NCI-H1436 (cell line): Measurements from ENCODE around the gene PCDH9.
A peak's percentile ranks its signal among the peaks of the same experiment; 100 is the strongest.

Experiments
- DNase-seq: peaks from one replicate; lab custom pipeline; 2025; lab: John Stamatoyannopoulos, UW

PCDH9 gene

GRCh38 chr13:67229481-67230403 is at the start of gene PCDH9:
Gene PCDH9 (minus strand): TSS chr13:67230336. CDS start chr13:67228440, 1,896 bp downstream.
- no peak for DNase-seq

- no peak for DNase-seq
These were observed 48.1 kb upstream of the PCDH9 start for GRCh38 chr13:67278235-67278634.

GRCh38 chr13:67277581-67277980 is 47.4 kb upstream of the PCDH9 start:
- no peak for DNase-seq

GRCh38 chr13:67275351-67275960 is 45.3 kb upstream of the PCDH9 start:
- no peak for DNase-seq

GRCh38 chr13:67273001-67273400 is 42.9 kb upstream of the PCDH9 start:
- no peak for DNase-seq

GRCh38 chr13:67267136-67267535 is 37.0 kb upstream of the PCDH9 start:
- DNase-seq = no peak

- DNase-seq = no peak
These were observed 29.1 kb upstream of the PCDH9 start for GRCh38 chr13:67259208-67259607.

- no peak for DNase-seq
These were observed 28.3 kb upstream of the PCDH9 start for GRCh38 chr13:67258482-67258881.

- DNase-seq = no peak
These were observed 8.7 kb upstream of the PCDH9 start for GRCh38 chr13:67238861-67239260.

GRCh38 chr13:67238277-67238859 is 8.2 kb upstream of the PCDH9 start:
- DNase-seq = peak; percentile 1

- no peak for DNase-seq
These were observed 5.1 kb upstream of the PCDH9 start for GRCh38 chr13:67235265-67235664.

- no peak for DNase-seq
These were observed 2.2 kb upstream of the PCDH9 start for GRCh38 chr13:67232384-67232783.

- no peak for DNase-seq
These were observed 1.3 kb upstream of the PCDH9 start for GRCh38 chr13:67231289-67232000.

GRCh38 chr13:67230404-67231288 is 510 bp upstream of the PCDH9 start:
- DNase-seq = peak; percentile 68

- DNase-seq = no peak
These were observed 1.2 kb downstream of the PCDH9 start for GRCh38 chr13:67228916-67229315.

GRCh38 chr13:67228031-67228430 is 2.1 kb downstream of the PCDH9 start:
- DNase-seq = no peak

GRCh38 chr13:67227131-67227983 is 2.8 kb downstream of the PCDH9 start:
- DNase-seq = no peak

GRCh38 chr13:67226696-67227095 is 3.4 kb downstream of the PCDH9 start:
- no peak for DNase-seq

- no peak for DNase-seq
These were observed 4.6 kb downstream of the PCDH9 start for GRCh38 chr13:67225252-67226159.
